Esophagus muscularis mucosa (tissue), 4 donors: ENCODE measurements around the gene SPTBN4. TPM values are rescaled to one million over a fixed set of nuclear protein-coding genes. Genes with fewer than 3 reads are reported as not detected.

Experiments used
- DNase-seq: peaks from one replicate; pipeline ENCODE4 v3.0.0-alpha.2; 2017; ENCODE audit errors: extremely low spot score
- H3K27ac ChIP-seq, 4 donors: fragments of 200-600 bp; sonication (generic); replicated peaks in 1 of 4; 1 replicate in 3 of 4; 2 replicates in 1 of 4; pipeline ENCODE4 v1.5.1; 2016 to 2019; ENCODE audit warnings: mild to moderate bottlenecking in 1 of 4
- H3K27me3 ChIP-seq, 4 donors: fragments of 200-600 bp; sonication (generic); one replicate each; pipeline versions ENCODE4 v1.5.1 to v1.6.0; 2016 to 2019
- H3K36me3 ChIP-seq, 4 donors: fragments of 200-600 bp; sonication (generic); one replicate each; pipeline ENCODE4 v1.5.1; 2016 to 2019
- H3K4me1 ChIP-seq, 4 donors: fragments of 200-600 bp; sonication (generic); one replicate each; pipeline ENCODE4 v1.5.1; 2016 to 2019
- H3K4me3 ChIP-seq, 4 donors: fragments of 200-600 bp; sonication (generic); 1 replicate in 2 of 4; 2 replicates in 2 of 4; pipeline ENCODE4 v1.5.1; 2016 to 2019; ENCODE audit warnings: mild to moderate bottlenecking in 4 of 4, moderate library complexity in 1 of 4
- H3K9me3 ChIP-seq, 4 donors: fragments of 200-600 bp; sonication (generic); 1 replicate in 3 of 4; 2 replicates in 1 of 4; pipeline ENCODE4 v1.5.1; 2016 to 2019
- EP300 ChIP-seq: sonication (generic); formaldehyde crosslinking; IDR thresholded peaks from one replicate; pipeline ENCODE4 v1.6.1; 2017; ENCODE audit warnings: antibody characterized with exemption
- POLR2A ChIP-seq: fragments of 450-650 bp; IDR thresholded peaks from one replicate; pipeline ENCODE4 v1.6.1; 2017; ENCODE audit warnings: antibody characterized with exemption, moderate library complexity, mild to moderate bottlenecking, low read depth
- POLR2AphosphoS5 ChIP-seq, 2 donors: sonication (generic); formaldehyde crosslinking; IDR thresholded peaks; one replicate each; pipeline ENCODE4 v1.6.1; 2017; ENCODE audit warnings: antibody characterized with exemption in 2 of 2
- WGBS: methylation state at CpG from one replicate; pipeline ENCODE4 v1.1.5; 2018; 5-methylcytosine and 5-hydroxymethylcytosine counted together
- intact Hi-C: fragments of 100-400 bp; cut with DNase I; formaldehyde crosslinking; loops from one replicate; pipeline ENCODE4 v1.15.1; 2023
- total RNA-seq, 4 donors: library from RNA; depleted of rRNA; stranded (reverse); fragments of >200 nt; gene quantifications; one replicate each; pipeline versions ENCODE4 v1.1.0 to v1.2.1, GENCODE V29; 2016
- TF ChIP-seq, protein P1 (sequence below), 3 experiments: fragments of 200-600 bp in 2 of 3; fragments of 450-650 bp in 1 of 3; sonication (generic) in 2 of 3; IDR thresholded peaks; one replicate each; pipeline ENCODE4 v1.5.1; 2017 to 2019; ENCODE audit warnings: antibody characterized with exemption in 3 of 3, mild to moderate bottlenecking in 2 of 3, moderate library complexity in 1 of 3

SPTBN4 gene
- total RNA-seq, 4 donors from 2014 or later = 2.1 to 6.4 (median 5.8) TPM

DNA sequence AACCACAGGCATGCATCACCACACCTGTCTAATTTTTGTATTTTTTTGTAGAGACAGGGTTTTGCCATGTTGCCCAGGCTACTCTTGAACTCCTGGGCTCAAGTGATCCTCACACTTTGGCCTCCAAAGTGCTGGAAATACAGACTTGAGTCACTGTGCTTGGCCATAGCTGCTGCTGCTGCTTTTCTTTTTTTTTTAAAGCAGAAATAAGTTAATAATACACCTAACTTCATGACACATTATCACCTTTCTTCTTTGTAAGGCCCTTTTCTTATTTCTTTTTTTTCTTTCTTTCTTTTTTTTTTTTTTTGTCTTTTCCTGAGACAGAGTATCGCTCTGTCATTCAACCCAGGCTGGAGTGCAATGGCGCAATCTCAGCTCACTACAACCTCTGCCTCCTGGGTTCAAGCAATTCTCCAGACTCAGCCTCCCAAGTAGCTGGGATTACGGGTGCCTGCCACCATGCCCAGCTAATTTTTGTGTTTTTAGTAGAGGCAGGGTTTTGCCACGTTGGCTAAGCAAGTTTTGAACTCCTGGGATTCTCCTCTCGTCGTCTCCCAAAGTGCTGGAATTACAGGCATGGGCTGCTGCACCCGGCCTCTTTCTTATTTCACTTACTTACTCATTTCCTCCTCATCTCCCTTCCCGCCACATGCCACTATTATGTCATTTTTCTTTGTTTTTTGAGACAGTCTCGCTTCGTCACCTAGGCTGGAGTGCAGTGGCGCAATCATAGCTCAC, 118.6 kb downstream of the SPTBN4 start:
- intact Hi-C loops = no loop called here
- H3K4me3 ChIP-seq = no peak overlapping the region
- no peaks in the 10 kb centered on the region for H3K9me3 ChIP-seq
- H3K36me3 ChIP-seq = peaks cover 26 to 81% (median 69%) of the 10 kb centered on the region in 4 donors
- no peaks in the 10 kb centered on the region for H3K27me3 ChIP-seq
- 88% methylated on average over 11 of the region's 11 CpGs for WGBS
- no peak overlapping the region for H3K27ac ChIP-seq
- peaks cover 0 to 3% (median 0%) of the 10 kb centered on the region in 4 donors for H3K4me1 ChIP-seq
- DNase-seq = no peak
- no peak for TF ChIP-seq POLR2AphosphoS5 (IDR thresholded peaks at IDR 0.05)
- TF ChIP-seq, protein P1, sequence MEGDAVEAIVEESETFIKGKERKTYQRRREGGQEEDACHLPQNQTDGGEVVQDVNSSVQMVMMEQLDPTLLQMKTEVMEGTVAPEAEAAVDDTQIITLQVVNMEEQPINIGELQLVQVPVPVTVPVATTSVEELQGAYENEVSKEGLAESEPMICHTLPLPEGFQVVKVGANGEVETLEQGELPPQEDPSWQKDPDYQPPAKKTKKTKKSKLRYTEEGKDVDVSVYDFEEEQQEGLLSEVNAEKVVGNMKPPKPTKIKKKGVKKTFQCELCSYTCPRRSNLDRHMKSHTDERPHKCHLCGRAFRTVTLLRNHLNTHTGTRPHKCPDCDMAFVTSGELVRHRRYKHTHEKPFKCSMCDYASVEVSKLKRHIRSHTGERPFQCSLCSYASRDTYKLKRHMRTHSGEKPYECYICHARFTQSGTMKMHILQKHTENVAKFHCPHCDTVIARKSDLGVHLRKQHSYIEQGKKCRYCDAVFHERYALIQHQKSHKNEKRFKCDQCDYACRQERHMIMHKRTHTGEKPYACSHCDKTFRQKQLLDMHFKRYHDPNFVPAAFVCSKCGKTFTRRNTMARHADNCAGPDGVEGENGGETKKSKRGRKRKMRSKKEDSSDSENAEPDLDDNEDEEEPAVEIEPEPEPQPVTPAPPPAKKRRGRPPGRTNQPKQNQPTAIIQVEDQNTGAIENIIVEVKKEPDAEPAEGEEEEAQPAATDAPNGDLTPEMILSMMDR (IDR thresholded peaks at IDR 0.05) = no peak
- TF ChIP-seq EP300 = no peak
- TF ChIP-seq POLR2A = no peak

DNA sequence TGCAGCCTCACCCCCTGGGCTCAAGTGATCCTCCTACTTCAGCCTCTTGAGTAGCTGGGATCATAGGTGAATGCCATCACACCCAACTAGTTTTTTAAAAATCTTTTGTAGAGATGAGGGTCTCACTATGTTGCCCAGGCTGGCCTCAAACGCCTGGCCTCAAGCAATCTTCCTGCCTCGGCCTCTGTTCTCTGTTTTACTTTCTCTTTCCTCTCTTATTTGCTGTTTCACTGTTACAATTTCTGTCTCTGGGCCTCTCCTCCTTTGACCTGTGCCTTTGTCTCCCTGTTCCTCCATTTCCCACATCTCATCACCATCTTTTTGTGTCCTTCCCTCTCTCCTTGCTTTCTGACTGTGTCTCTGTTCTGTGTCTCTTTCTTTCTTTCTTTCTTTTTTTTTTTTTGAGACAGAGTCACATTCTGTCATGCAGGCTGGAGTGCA, 119.2 kb downstream of the SPTBN4 start:
- DNase-seq = no peak
- Histone ChIP-seq H3K27me3 (no peaks in the 10 kb centered on the region), H3K36me3 (peaks cover 21 to 80% (median 66%) of the 10 kb centered on the region in 4 donors), H3K27ac (no peak overlapping the region), H3K4me1 (peaks cover 0 to 3% (median 0%) of the 10 kb centered on the region in 4 donors), H3K9me3 (no peaks in the 10 kb centered on the region), H3K4me3 (no peak overlapping the region)
- intact Hi-C loops = no loop called here
- no peak for TF ChIP-seq POLR2AphosphoS5 (IDR thresholded peaks at IDR 0.05)
- TF ChIP-seq POLR2A = no peak
- TF ChIP-seq, protein P1 (IDR thresholded peaks at IDR 0.05) = no peak
- TF ChIP-seq EP300 = no peak
- 80% methylated on average over 2 of the region's 2 CpGs for WGBS

DNA sequence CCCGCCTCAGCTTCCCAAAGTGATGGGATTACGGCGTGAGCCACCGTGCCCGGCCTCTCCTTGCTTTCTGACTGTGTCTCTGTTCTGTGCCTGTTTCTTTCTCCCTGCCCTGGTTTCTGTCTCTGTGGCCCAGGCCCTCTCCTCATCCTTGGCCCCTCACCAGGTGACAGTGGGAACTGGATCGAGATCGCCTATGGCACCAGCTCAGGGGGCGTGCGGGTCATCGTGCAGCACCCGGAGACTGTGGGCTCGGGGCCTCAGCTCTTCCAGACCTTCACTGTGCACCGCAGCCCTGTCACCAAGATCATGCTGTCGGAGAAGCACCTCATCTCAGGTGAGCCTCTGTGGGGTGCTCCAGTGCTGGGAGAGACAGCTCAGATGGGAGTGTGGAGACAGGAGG, 119.8 kb downstream of the SPTBN4 start:
- WGBS = 97% methylated on average over 13 of the region's 14 CpGs
- intact Hi-C loops = no loop called here
- H3K36me3 ChIP-seq = peaks cover 15 to 74% (median 61%) of the 10 kb centered on the region in 4 donors

DNA sequence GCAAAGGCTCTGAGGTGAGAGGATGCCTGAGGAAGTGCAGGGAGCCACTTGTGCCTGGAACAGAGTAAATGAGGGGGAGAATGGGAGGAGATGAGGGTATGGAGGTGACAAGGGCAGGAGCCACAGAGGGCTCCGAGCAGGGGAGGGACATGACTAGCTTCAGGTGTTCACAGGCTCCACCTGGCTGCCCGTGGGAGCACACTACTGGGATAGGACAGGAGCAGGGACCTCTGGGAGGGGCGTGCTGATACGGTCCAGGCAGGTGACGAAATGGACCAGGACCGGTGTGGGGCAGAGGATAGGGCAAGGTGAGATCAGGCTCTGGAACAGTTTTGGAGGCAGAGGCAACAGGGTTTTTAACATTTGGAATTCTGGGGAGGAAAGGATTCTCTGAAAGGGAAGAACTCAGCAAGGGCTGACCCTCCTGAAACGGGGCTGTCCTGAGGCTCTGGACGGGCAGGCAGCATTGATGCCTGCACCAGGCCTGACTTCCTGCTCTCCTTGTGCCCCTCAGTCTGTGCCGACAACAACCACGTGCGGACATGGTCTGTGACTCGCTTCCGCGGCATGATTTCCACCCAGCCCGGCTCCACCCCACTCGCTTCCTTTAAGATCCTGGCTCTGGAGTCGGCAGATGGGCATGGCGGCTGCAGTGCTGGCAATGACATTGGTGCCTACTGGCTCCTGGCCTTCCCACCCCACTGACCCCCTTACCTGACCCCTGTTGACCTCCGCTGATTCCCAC, 121.5 kb downstream of the SPTBN4 start:
- H3K27me3 ChIP-seq = no peaks in the 10 kb centered on the region
- H3K36me3 ChIP-seq = peaks cover 9 to 57% (median 45%) of the 10 kb centered on the region in 4 donors
- intact Hi-C loops = no loop called here
- TF ChIP-seq POLR2AphosphoS5 (IDR thresholded peaks at IDR 0.05) (no peak), EP300 (no peak), POLR2A (no peak)
- TF ChIP-seq, protein P1 (IDR thresholded peaks at IDR 0.05) = no peak
- WGBS = 93% methylated on average over 18 of the region's 19 CpGs
- peaks cover 0 to 4% (median 0%) of the 10 kb centered on the region in 4 donors for H3K9me3 ChIP-seq
- H3K27ac ChIP-seq = no peak overlapping the region
- H3K4me1 ChIP-seq = peaks cover 0 to 2% (median 0%) of the 10 kb centered on the region in 4 donors
- H3K4me3 ChIP-seq = no peak overlapping the region
- DNase-seq = no peak

More for the DNA sequence above, 119.8 kb downstream of the SPTBN4 start:
- TF ChIP-seq POLR2AphosphoS5 (IDR thresholded peaks at IDR 0.05) (no peak), EP300 (no peak), POLR2A (no peak)
- TF ChIP-seq, protein P1 (IDR thresholded peaks at IDR 0.05) = no peak
- no peak overlapping the region for H3K27ac ChIP-seq
- peaks cover 0 to 3% (median 0%) of the 10 kb centered on the region in 4 donors for H3K4me1 ChIP-seq
- H3K4me3 ChIP-seq = no peak overlapping the region
- no peaks in the 10 kb centered on the region for H3K27me3 ChIP-seq
- no peak for DNase-seq
- no peaks in the 10 kb centered on the region for H3K9me3 ChIP-seq
